ENCODE data around the gene ARHGEF5. TPM values are rescaled to one million over a fixed set of nuclear protein-coding genes. Genes with fewer than 3 reads are reported as not detected.

Gene ARHGEF5
- total RNA-seq, 1 donor from 2014 or later: 2.4 TPM

DNA sequence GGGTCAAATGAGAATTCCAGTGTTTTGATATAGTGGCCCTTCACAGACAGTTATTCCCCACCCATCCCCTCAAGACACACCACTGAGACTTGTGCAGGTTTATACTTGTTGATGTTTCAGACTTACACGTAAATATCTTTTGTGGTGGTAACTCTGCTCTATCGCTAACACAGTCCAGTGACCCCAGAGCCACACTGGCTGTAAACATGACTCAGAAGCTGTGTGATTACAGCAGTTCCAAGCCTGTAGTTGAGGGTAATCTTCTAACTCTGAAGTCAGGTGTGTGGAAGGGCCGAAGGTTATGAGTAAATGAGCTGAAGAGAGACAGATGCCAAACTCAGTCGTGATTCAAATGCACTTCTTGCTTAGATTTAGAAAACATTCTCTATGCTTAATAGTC is 28.9 kb downstream of the ARHGEF5 start:
- H3K4me1 Mint-ChIP-seq: no peaks in the 10 kb centered on the region
- H3K9me3 Mint-ChIP-seq: no peaks in the 10 kb centered on the region
- no peak overlapping the region for H3K4me3 Mint-ChIP-seq
- DNase-seq (ENCODE audit: low read depth, low spot score): no peak
- no peaks in the 10 kb centered on the region for H3K36me3 Mint-ChIP-seq (ENCODE audit: low read depth)
- TF ChIP-seq, protein P1, sequence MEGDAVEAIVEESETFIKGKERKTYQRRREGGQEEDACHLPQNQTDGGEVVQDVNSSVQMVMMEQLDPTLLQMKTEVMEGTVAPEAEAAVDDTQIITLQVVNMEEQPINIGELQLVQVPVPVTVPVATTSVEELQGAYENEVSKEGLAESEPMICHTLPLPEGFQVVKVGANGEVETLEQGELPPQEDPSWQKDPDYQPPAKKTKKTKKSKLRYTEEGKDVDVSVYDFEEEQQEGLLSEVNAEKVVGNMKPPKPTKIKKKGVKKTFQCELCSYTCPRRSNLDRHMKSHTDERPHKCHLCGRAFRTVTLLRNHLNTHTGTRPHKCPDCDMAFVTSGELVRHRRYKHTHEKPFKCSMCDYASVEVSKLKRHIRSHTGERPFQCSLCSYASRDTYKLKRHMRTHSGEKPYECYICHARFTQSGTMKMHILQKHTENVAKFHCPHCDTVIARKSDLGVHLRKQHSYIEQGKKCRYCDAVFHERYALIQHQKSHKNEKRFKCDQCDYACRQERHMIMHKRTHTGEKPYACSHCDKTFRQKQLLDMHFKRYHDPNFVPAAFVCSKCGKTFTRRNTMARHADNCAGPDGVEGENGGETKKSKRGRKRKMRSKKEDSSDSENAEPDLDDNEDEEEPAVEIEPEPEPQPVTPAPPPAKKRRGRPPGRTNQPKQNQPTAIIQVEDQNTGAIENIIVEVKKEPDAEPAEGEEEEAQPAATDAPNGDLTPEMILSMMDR (conservative IDR thresholded peaks at IDR 0.05): no peak
- no peak overlapping the region for H3K27ac Mint-ChIP-seq (ENCODE audit: unreplicated experiment)
- H3K27me3 Mint-ChIP-seq (ENCODE audit: low read depth): no peaks in the 10 kb centered on the region

DNA sequence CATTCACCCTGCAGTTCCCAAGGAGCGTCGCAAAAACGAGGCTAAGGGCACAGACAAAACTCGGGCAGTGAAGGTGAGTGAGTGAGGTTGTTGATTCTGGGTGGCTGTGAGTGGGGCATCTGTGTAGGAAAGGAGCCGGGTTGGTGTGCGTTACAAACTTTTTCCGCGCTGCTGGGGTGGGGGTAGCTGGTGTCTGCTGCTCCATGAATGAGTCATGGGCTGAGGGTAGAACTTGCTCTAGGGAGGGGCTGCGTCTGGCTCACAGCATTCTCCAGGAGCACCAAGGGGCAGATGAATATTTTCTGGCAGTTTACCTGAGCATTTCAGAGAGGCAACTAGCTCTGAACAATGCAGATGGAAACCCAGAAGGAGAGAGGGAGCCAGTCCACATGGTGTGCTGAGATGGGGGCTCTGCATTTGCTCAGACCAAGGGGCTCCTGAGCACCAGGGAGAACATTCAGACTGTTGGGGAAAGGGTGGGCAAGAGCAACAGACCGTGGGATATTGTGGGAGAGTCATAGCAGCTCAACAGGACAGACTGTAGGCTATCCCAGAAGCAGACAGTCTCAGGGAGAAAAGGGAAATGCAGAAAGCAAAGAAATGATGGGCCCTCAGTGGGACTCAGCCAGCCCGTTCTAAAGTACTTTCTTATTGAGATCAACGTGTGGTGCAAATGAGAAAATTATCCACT is 29.5 kb downstream of the ARHGEF5 start:
- no peaks in the 10 kb centered on the region for H3K27me3 Mint-ChIP-seq (ENCODE audit: low read depth)
- H3K4me3 Mint-ChIP-seq: no peak overlapping the region
- no peak for DNase-seq (ENCODE audit: low read depth, low spot score)
- no peaks in the 10 kb centered on the region for H3K4me1 Mint-ChIP-seq
- no peaks in the 10 kb centered on the region for H3K9me3 Mint-ChIP-seq
- H3K36me3 Mint-ChIP-seq (ENCODE audit: low read depth): no peaks in the 10 kb centered on the region
- TF ChIP-seq, protein P1 (conservative IDR thresholded peaks at IDR 0.05): no peak
- no peak overlapping the region for H3K27ac Mint-ChIP-seq (ENCODE audit: unreplicated experiment)

- H3K27ac Mint-ChIP-seq (ENCODE audit: unreplicated experiment): no peak overlapping the region
- TF ChIP-seq, protein P1 (conservative IDR thresholded peaks at IDR 0.05): no peak
- H3K36me3 Mint-ChIP-seq (ENCODE audit: low read depth): no peaks in the 10 kb centered on the region
- DNase-seq (ENCODE audit: low read depth, low spot score): no peak
- H3K9me3 Mint-ChIP-seq: no peaks in the 10 kb centered on the region
- H3K27me3 Mint-ChIP-seq (ENCODE audit: low read depth): no peaks in the 10 kb centered on the region
- H3K4me3 Mint-ChIP-seq: no peak overlapping the region
- peaks cover 2% of the 10 kb centered on the region for H3K4me1 Mint-ChIP-seq
Observed at GRCh38 chr7:144386741-144387140, 31.5 kb downstream of the ARHGEF5 start.

DNA sequence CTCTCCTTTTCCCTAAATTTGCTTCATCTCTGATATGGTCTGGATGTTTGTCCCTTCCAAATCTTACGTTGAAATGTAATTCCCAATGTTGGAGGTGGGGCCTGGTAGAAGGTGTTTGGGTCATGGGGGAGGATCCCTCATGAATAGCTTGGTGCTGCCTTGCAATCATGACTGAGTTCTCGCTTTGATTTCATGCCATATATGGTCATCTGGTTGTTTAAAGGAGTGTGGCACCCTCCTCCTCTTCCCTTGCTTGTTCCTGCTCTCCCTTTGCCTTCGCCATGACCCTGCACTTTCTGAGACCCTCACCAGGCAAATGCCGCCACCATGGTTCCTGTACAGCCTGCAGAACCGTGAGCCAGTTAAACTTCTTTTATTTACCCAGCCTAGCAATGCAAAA is 33.7 kb downstream of the ARHGEF5 start:
- Mint-ChIP-seq H3K27ac (ENCODE audit: unreplicated experiment) (no peak overlapping the region), H3K27me3 (ENCODE audit: low read depth) (no peaks in the 10 kb centered on the region), H3K4me3 (no peak overlapping the region), H3K36me3 (ENCODE audit: low read depth) (no peaks in the 10 kb centered on the region), H3K9me3 (no peaks in the 10 kb centered on the region), H3K4me1 (peaks cover 5% of the 10 kb centered on the region)
- TF ChIP-seq, protein P1 (conservative IDR thresholded peaks at IDR 0.05): no peak
- no peak for DNase-seq (ENCODE audit: low read depth, low spot score)

GRCh38 chr7:144390481-144390880 is 35.3 kb downstream of the ARHGEF5 start:
- Mint-ChIP-seq H3K9me3 (no peaks in the 10 kb centered on the region), H3K27ac (ENCODE audit: unreplicated experiment) (no peak overlapping the region), H3K36me3 (ENCODE audit: low read depth) (no peaks in the 10 kb centered on the region), H3K27me3 (ENCODE audit: low read depth) (no peaks in the 10 kb centered on the region), H3K4me3 (no peak overlapping the region), H3K4me1 (peaks cover 5% of the 10 kb centered on the region)
- TF ChIP-seq, protein P1 (conservative IDR thresholded peaks at IDR 0.05): no peak
- DNase-seq (ENCODE audit: low read depth, low spot score): no peak
